H1 (cell line): ENCODE results near the gene L3MBTL4. TPM values are rescaled to one million over a fixed set of nuclear protein-coding genes. Genes with fewer than 3 reads are reported as not detected.

ENCODE experiments used
- CTCF ChIA-PET: fragments of 300-600 bp; sonication (Branson Sonifier 250); formaldehyde crosslinking; loops from one replicate; lab custom pipeline; 2021; ENCODE audit not compliant: partially characterized antibody; lab: Charles Lee
- POLR2A ChIA-PET: fragments of 300-600 bp; sonication (Branson Sonifier 250); formaldehyde crosslinking; loops from one replicate; lab custom pipeline; 2021; ENCODE audit warnings: inconsistent platforms; ENCODE audit not compliant: partially characterized antibody; lab: Charles Lee
- DNase-seq, 2 experiments: peaks; one replicate each; pipeline versions ENCODE4 v3.0.0 to v3.0.0-alpha.2; 2010 to 2022; ENCODE audit warnings: low spot score in 2 of 2, low read depth in 1 of 2, mixed read lengths in 1 of 2
- FAIRE-seq: peaks from 2 replicates; lab custom pipeline; 2011; peaks lifted over from hg19 to GRCh38; lab: Jason Lieb, UNC
- H2AFZ ChIP-seq: 2 replicates; pipeline ENCODE4 v1.8.1; 2012; ENCODE audit warnings: low read length, inconsistent platforms
- H2AK5ac ChIP-seq: 2 replicates; pipeline ENCODE4 v1.6.1; 2013; ENCODE audit warnings: low read depth, low read length
- H2BK120ac ChIP-seq: replicated peaks from 2 replicates; pipeline ENCODE3; 2013; ENCODE audit warnings: low read depth, low read length, inconsistent platforms
- H2BK12ac ChIP-seq: 2 replicates; pipeline ENCODE4 v1.6.1; 2013; ENCODE audit warnings: low read depth, low read length
- H2BK15ac ChIP-seq: 2 replicates; pipeline ENCODE4 v1.6.1; 2013; ENCODE audit warnings: low read length
- H2BK20ac ChIP-seq: 2 replicates; pipeline ENCODE4 v1.6.1; 2013; ENCODE audit warnings: low read length
- H2BK5ac ChIP-seq: 2 replicates; pipeline ENCODE4 v1.6.1; 2013; ENCODE audit warnings: low read depth, low read length
- H3K14ac ChIP-seq: 2 replicates; pipeline ENCODE4 v1.6.1; 2013; ENCODE audit warnings: inconsistent platforms; ENCODE audit not compliant: insufficient read length
- H3K18ac ChIP-seq: 2 replicates; pipeline ENCODE4 v1.6.1; 2013; ENCODE audit warnings: low read length; ENCODE audit errors: extremely low read depth
- H3K23ac ChIP-seq: 2 replicates; pipeline ENCODE4 v1.6.1; 2013; ENCODE audit warnings: inconsistent platforms; ENCODE audit not compliant: insufficient read length
- H3K23me2 ChIP-seq: 2 replicates; pipeline ENCODE4 v1.6.1; 2013; ENCODE audit warnings: low read depth, low read length
- H3K27ac ChIP-seq: 2 replicates; pipeline ENCODE4 v1.6.1; 2011; ENCODE audit warnings: low read depth, low read length, inconsistent platforms
- H3K27me3 ChIP-seq, 4 experiments: replicated peaks in 1 of 4; 1 replicate in 1 of 4; 2 replicates in 3 of 4; pipeline versions ENCODE4 v1.6.1 to v1.8.1; 2011 to 2013; ENCODE audit warnings: low read length in 3 of 4, mild to moderate bottlenecking in 3 of 4, inconsistent platforms in 2 of 4, mixed read lengths in 2 of 4, moderate library complexity in 1 of 4; ENCODE audit not compliant: control insufficient read depth in 3 of 4, insufficient read depth in 3 of 4; ENCODE audit errors: extremely low read depth in 1 of 4
- H3K36me3 ChIP-seq, 4 experiments: 2 replicates each; pipeline versions ENCODE4 v1.6.1 to v1.8.1; 2011 to 2013; ENCODE audit warnings: mild to moderate bottlenecking in 4 of 4, low read length in 3 of 4, moderate library complexity in 2 of 4, control low read depth in 1 of 4, inconsistent platforms in 1 of 4; ENCODE audit not compliant: insufficient read depth in 4 of 4, control insufficient read depth in 2 of 4
- H3K4ac ChIP-seq: replicated peaks from 2 replicates; pipeline ENCODE3; 2013; ENCODE audit warnings: low read length, low read depth, mixed read lengths, inconsistent platforms; ENCODE audit not compliant: insufficient read length
- H3K4me1 ChIP-seq, 4 experiments: replicated peaks in 1 of 4; 1 replicate in 1 of 4; 2 replicates in 3 of 4; pipeline versions ENCODE4 v1.6.1 to v1.8.1; 2011 to 2013; ENCODE audit warnings: low read length in 3 of 4, inconsistent platforms in 2 of 4, mixed read lengths in 1 of 4; ENCODE audit not compliant: insufficient read depth in 4 of 4, control insufficient read depth in 3 of 4
- H3K4me2 ChIP-seq, 2 experiments: 2 replicates each; pipeline versions ENCODE4 v1.6.1 to v1.8.1; 2011 to 2013; ENCODE audit warnings: low read depth in 2 of 2, low read length in 2 of 2, control low read depth in 1 of 2, inconsistent platforms in 1 of 2, mild to moderate bottlenecking in 1 of 2; ENCODE audit not compliant: insufficient read depth in 1 of 2
- H3K4me3 ChIP-seq, 4 experiments: fragments of 200-600, 300-600 bp in 1 of 4; sonication (generic), shearing (Covaris generic), sonication (Bioruptor Twin) in 1 of 4; 2 replicates each; pipeline versions ENCODE4 v1.5.1 to v1.8.1; 2011 to 2016; ENCODE audit warnings: low read length in 4 of 4, low read depth in 3 of 4, control low read depth in 2 of 4, inconsistent platforms in 2 of 4, mild to moderate bottlenecking in 2 of 4, mixed read lengths in 1 of 4, moderate library complexity in 1 of 4; ENCODE audit not compliant: insufficient read depth in 2 of 4; ENCODE audit errors: extremely low read depth in 1 of 4
- H3K56ac ChIP-seq: replicated peaks from 2 replicates; pipeline ENCODE3; 2013; ENCODE audit warnings: low read depth, mild to moderate bottlenecking, mixed read lengths, low read length, inconsistent platforms; ENCODE audit not compliant: insufficient read length
- H3K79me1 ChIP-seq: 2 replicates; pipeline ENCODE4 v1.6.1; 2013; ENCODE audit warnings: low read depth, low read length, control low read depth
- H3K79me2 ChIP-seq, 2 experiments: 2 replicates each; pipeline versions ENCODE4 v1.6.1 to v1.8.1; 2012 to 2013; ENCODE audit warnings: low read length in 2 of 2, mild to moderate bottlenecking in 2 of 2, inconsistent platforms in 1 of 2; ENCODE audit not compliant: insufficient read depth in 2 of 2, control insufficient read depth in 1 of 2
- H3K9ac ChIP-seq, 4 experiments: replicated peaks in 1 of 4; 1 replicate in 1 of 4; 2 replicates in 3 of 4; pipeline versions ENCODE4 v1.6.1 to v1.8.1; 2011 to 2013; ENCODE audit warnings: low read depth in 3 of 4, low read length in 3 of 4, control low read depth in 2 of 4, mild to moderate bottlenecking in 2 of 4, moderate library complexity in 2 of 4, inconsistent platforms in 1 of 4; ENCODE audit errors: extremely low read depth in 1 of 4
- H3K9me3 ChIP-seq, 2 experiments: 2 replicates each; pipeline versions ENCODE4 v1.6.1 to v1.8.1; 2012 to 2013; ENCODE audit warnings: mild to moderate bottlenecking in 2 of 2, moderate library complexity in 2 of 2, control low read depth in 1 of 2, inconsistent platforms in 1 of 2, low read depth in 1 of 2, low read length in 1 of 2, mixed read lengths in 1 of 2; ENCODE audit not compliant: insufficient read depth in 2 of 2
- H4K20me1 ChIP-seq, 2 experiments: replicated peaks in 1 of 2; 2 replicates each; pipeline versions ENCODE3 to v1.8.1; 2011 to 2013; ENCODE audit warnings: inconsistent platforms in 2 of 2, low read length in 2 of 2, mild to moderate bottlenecking in 1 of 2; ENCODE audit not compliant: insufficient read depth in 2 of 2, control insufficient read depth in 1 of 2
- H4K5ac ChIP-seq: 2 replicates; pipeline ENCODE4 v1.6.1; 2013; ENCODE audit warnings: low read length, low read depth, mixed read lengths, inconsistent platforms; ENCODE audit not compliant: insufficient read length
- H4K8ac ChIP-seq: 2 replicates; pipeline ENCODE4 v1.8.0; 2013; ENCODE audit warnings: mild to moderate bottlenecking, moderate library complexity, low read length, inconsistent platforms; ENCODE audit not compliant: insufficient read depth; ENCODE audit errors: extremely low read depth
- H4K91ac ChIP-seq: replicated peaks from 2 replicates; pipeline ENCODE3; 2013; ENCODE audit warnings: low read length, mixed read lengths, inconsistent platforms; ENCODE audit not compliant: insufficient read length
- BRCA1 ChIP-seq: IDR thresholded peaks from 2 replicates; pipeline ENCODE4 v1.6.1; 2012; ENCODE audit warnings: low read depth, low read length, improper control_type of control experiment
- CBX8 ChIP-seq: fragments of 300-800, 300-1000 bp; sonication (generic); IDR thresholded peaks from 2 replicates; pipeline ENCODE4 v1.7.1; 2016; ENCODE audit warnings: low read depth, low read length, borderline replicate concordance
- JUN ChIP-seq: IDR thresholded peaks from 2 replicates; pipeline ENCODE4 v1.6.1; 2011; ENCODE audit warnings: low read depth, mild to moderate bottlenecking, improper control_type of control experiment, low read length
- NANOG ChIP-seq: IDR thresholded peaks from 2 replicates; pipeline ENCODE4 v1.6.1; 2011; ENCODE audit warnings: low read length, low read depth, mild to moderate bottlenecking, inconsistent platforms; ENCODE audit not compliant: insufficient read depth, poor library complexity, severe bottlenecking
- POU5F1 ChIP-seq: IDR thresholded peaks from 2 replicates; pipeline ENCODE4 v1.6.1; 2011; ENCODE audit warnings: low read depth, mild to moderate bottlenecking, low read length, moderate library complexity
- RAD21 ChIP-seq, 2 experiments: IDR thresholded peaks in 1 of 2; conservative IDR thresholded peaks in 1 of 2; 2 replicates each; pipeline ENCODE4 v1.6.1; 2011; ENCODE audit warnings: low read depth in 2 of 2, low read length in 2 of 2, improper control_type of control experiment in 1 of 2, inconsistent platforms in 1 of 2, mild to moderate bottlenecking in 1 of 2, moderate library complexity in 1 of 2
- RBBP5 ChIP-seq: IDR thresholded peaks from 2 replicates; pipeline ENCODE4 v1.7.1; 2012; ENCODE audit warnings: low read depth, mild to moderate bottlenecking, inconsistent platforms, low read length, moderate library complexity, borderline replicate concordance
- RNF2 ChIP-seq: fragments of 200-900, 300-1000 bp; sonication (generic); IDR thresholded peaks from 2 replicates; pipeline ENCODE4 v1.7.1; 2016; ENCODE audit warnings: borderline replicate concordance, low read depth, mild to moderate bottlenecking, antibody characterized with exemption, low read length; ENCODE audit not compliant: poor library complexity, severe bottlenecking; ENCODE audit errors: missing control alignments
- SIN3A ChIP-seq, 2 experiments: IDR thresholded peaks in 1 of 2; conservative IDR thresholded peaks in 1 of 2; 2 replicates each; pipeline ENCODE4 v1.6.1; 2011 to 2012; ENCODE audit warnings: low read length in 2 of 2, improper control_type of control experiment in 1 of 2, low read depth in 1 of 2, mild to moderate bottlenecking in 1 of 2
- SIX5 ChIP-seq: IDR thresholded peaks from 2 replicates; pipeline ENCODE4 v1.6.1; 2011; ENCODE audit warnings: mild to moderate bottlenecking, low read depth, low read length
- TAF7 ChIP-seq: optimal IDR thresholded peaks from 2 replicates; pipeline ENCODE3; 2011; ENCODE audit warnings: low read depth, mild to moderate bottlenecking, inconsistent platforms, low read length, moderate library complexity, borderline replicate concordance
- YY1 ChIP-seq: IDR thresholded peaks from 2 replicates; pipeline ENCODE4 v1.6.1; 2011; ENCODE audit warnings: low read depth, mild to moderate bottlenecking, low read length
- ZNF274 ChIP-seq: IDR thresholded peaks from 2 replicates; pipeline ENCODE4 v1.7.0; 2012; ENCODE audit warnings: low read length, borderline replicate concordance; ENCODE audit errors: extremely low read depth
- WGBS, 2 experiments: shearing (Covaris generic) in 1 of 2; methylation state at CpG; one replicate each; pipeline versions ENCODE4 v1.1.6 to v1.1.7; 2013 to 2015; ENCODE audit warnings: low lambda C conversion rate in 2 of 2, mixed read lengths in 2 of 2, inconsistent platforms in 1 of 2, low coverage in 1 of 2, missing lambda C conversion rate in 1 of 2; ENCODE audit not compliant: insufficient replicate concordance in 2 of 2, insufficient coverage in 1 of 2, insufficient read length in 1 of 2; ENCODE audit errors: extremely low coverage in 1 of 2, missing lambda C conversion rate in 1 of 2; 5-methylcytosine and 5-hydroxymethylcytosine counted together
- polyA plus RNA-seq, 7 experiments: library from polyadenylated mRNA; depleted of rRNA in 3 of 7; stranded (reverse) in 5 of 7; unstranded in 2 of 7; fragments of >200 nt in 5 of 7; fragments of 200-250 nt in 2 of 7; gene quantifications; 1 replicate in 5 of 7; 2 replicates in 1 of 7; 4 replicates in 1 of 7; pipeline versions ENCODE4 v1.2.1 to v1.2.3, GENCODE V29; 2011 to 2013; ENCODE audit warnings: missing spikeins in 2 of 7, mixed read lengths in 2 of 7
- total RNA-seq: library from RNA; stranded (reverse); fragmentation: NEBNext Ultra II Directional; extraction: Animal tissue kit (Norgen Biotek cat#: 25700); gene quantifications from 2 replicates; pipeline ENCODE4 v1.2.1, GENCODE V29; 2021

Gene L3MBTL4
- total and polyA plus RNA-seq, 2 of the 8 experiments (the other 6 are each of a cell fraction or from before 2014, with no cell fraction given): 1.0 to 2.1 TPM

GRCh38 chr18:6399776-6400175, 14.9 kb downstream of the L3MBTL4 start:
- DNase-seq (no peak), FAIRE-seq (no peak)
- no peak overlapping the region for H3K18ac ChIP-seq
- no peak overlapping the region for H4K8ac ChIP-seq
- no peaks in the 10 kb centered on the region for H3K4me1 ChIP-seq
- H3K4me2 ChIP-seq: no peak overlapping the region
- no peak overlapping the region for H2BK12ac ChIP-seq
- no peaks in the 10 kb centered on the region for H3K9me3 ChIP-seq
- no peak overlapping the region for H3K23ac ChIP-seq
- H3K79me1 ChIP-seq: no peaks in the 10 kb centered on the region
- H3K14ac ChIP-seq: no peak overlapping the region
- no peak overlapping the region for H2BK20ac ChIP-seq
- H2BK15ac ChIP-seq: no peak overlapping the region
- H3K36me3 ChIP-seq: no peaks in the 10 kb centered on the region
- no peaks in the 10 kb centered on the region for H3K27me3 ChIP-seq
- no peak overlapping the region for H4K91ac ChIP-seq
- no peak overlapping the region for H3K4ac ChIP-seq
- H2BK120ac ChIP-seq: no peak overlapping the region
- ChIA-PET POLR2A (no interaction called here), CTCF (interaction anchor here (0.6 to 2.5 kb wide), 6 partner anchors 82 to 1143 kb away, joined by 3 to 9 read pairs (median 4); no protein-coding TSS in a partner anchor)
- H2AK5ac ChIP-seq: no peak overlapping the region
- no peak overlapping the region for H3K27ac ChIP-seq
- H2AFZ ChIP-seq: no peak overlapping the region
- H3K4me3 ChIP-seq: no peak overlapping the region
- H3K79me2 ChIP-seq: no peaks in the 10 kb centered on the region
- WGBS, 2 experiments: 91% methylated on average over 1 of the region's 1 CpG; no CpG with 5 or more reads in 1 of the 2 experiments
- H3K23me2 ChIP-seq: no peaks in the 10 kb centered on the region
- no peak overlapping the region for H2BK5ac ChIP-seq
- H4K5ac ChIP-seq: no peak overlapping the region
- no peaks in the 10 kb centered on the region for H4K20me1 ChIP-seq
- H3K56ac ChIP-seq: no peak overlapping the region
- no peak overlapping the region for H3K9ac ChIP-seq
- no peak for TF ChIP-seq NANOG
- no peak for TF ChIP-seq TAF7
- no peak for TF ChIP-seq JUN
- no peak for TF ChIP-seq SIX5
- TF ChIP-seq SIN3A (conservative IDR thresholded peaks at IDR 0.05 in 1 of 2, IDR thresholded peaks at IDR 0.05 in 1 of 2; ENCODE audit: low read depth in 1 of 2, low read length in 2 of 2): no peak
- no peak for TF ChIP-seq RBBP5
- no peak for TF ChIP-seq CBX8
- no peak for TF ChIP-seq YY1
- no peak for TF ChIP-seq RNF2
- TF ChIP-seq ZNF274: no peak
- no peak for TF ChIP-seq RAD21 (IDR thresholded peaks at IDR 0.05 in 1 of 2, conservative IDR thresholded peaks at IDR 0.05 in 1 of 2; ENCODE audit: low read depth in 2 of 2, low read length in 2 of 2)
- no peak for TF ChIP-seq POU5F1
- TF ChIP-seq BRCA1: no peak
